K562 (cell line): ENCODE data around the gene FERMT3. TPM values are rescaled to one million over a fixed set of nuclear protein-coding genes. Genes with fewer than 3 reads are reported as not detected.

Source experiments
- ATAC-seq: fragments of 200-7000 bp; cut with Tn5 transposase; 3 replicates; pipeline ENCODE4 v1.9.1; 2020; ENCODE audit warnings: moderate library complexity
- BruUV-seq: library from RNA; stranded (reverse); fragments of 400-500 nt; replicated peaks from 2 replicates; lab custom pipeline; 2021; lab: Mats Ljungman, UMichigan
- CTCF ChIA-PET: fragments of 300-600 bp; formaldehyde crosslinking; extraction: SDS; loops from one replicate; lab custom pipeline; 2021; ENCODE audit warnings: low intra/inter-chr PET ratio; lab: Yijun Ruan, JAX
- POLR2A ChIA-PET: fragments of 300-600, 350-650 bp; sonication (Branson Sonifier 250); formaldehyde crosslinking; extraction: SDS; loops from one replicate; lab custom pipeline; 2021; ENCODE audit warnings: antibody characterized with exemption, inconsistent platforms; lab: Yijun Ruan, JAX
- DNase-seq, 4 experiments: peaks; one replicate each; pipeline versions ENCODE4 v3.0.0 to v3.0.0-alpha.2; 2011 to 2018; ENCODE audit warnings: low spot score in 3 of 4, mixed read lengths in 3 of 4; ENCODE audit errors: extremely low read depth in 1 of 4
- FAIRE-seq: peaks from 2 replicates; lab custom pipeline; 2011; peaks lifted over from hg19 to GRCh38; lab: Jason Lieb, UNC
- H2AFZ ChIP-seq: 2 replicates; pipeline ENCODE4 v1.6.0; 2011; ENCODE audit warnings: low read depth, low read length, control low read depth, inconsistent platforms
- H3K27ac ChIP-seq: fragments of 200-600 bp; 3 replicates; pipeline ENCODE4 v1.8.0; 2011; ENCODE audit warnings: low read depth, mild to moderate bottlenecking, control low read depth, inconsistent platforms, low read length, moderate library complexity, mixed read lengths; ENCODE audit errors: extremely low read depth
- H3K27me3 ChIP-seq, 2 experiments: fragments of 300-600 bp in 1 of 2; 2 replicates in 1 of 2; 3 replicates in 1 of 2; pipeline versions ENCODE4 v1.6.0 to v1.8.0; 2011; ENCODE audit warnings: inconsistent platforms in 2 of 2, low read length in 2 of 2, mild to moderate bottlenecking in 1 of 2, mixed read lengths in 1 of 2, moderate library complexity in 1 of 2; ENCODE audit not compliant: control insufficient read depth in 2 of 2, insufficient read depth in 2 of 2
- H3K36me3 ChIP-seq: fragments of 300-600 bp; 3 replicates; pipeline ENCODE4 v1.8.0; 2011; ENCODE audit warnings: mild to moderate bottlenecking, low read length, inconsistent platforms; ENCODE audit not compliant: control insufficient read depth, insufficient read depth
- H3K4me1 ChIP-seq, 2 experiments: fragments of 200-600 bp in 1 of 2; replicated peaks in 1 of 2; 2 replicates in 1 of 2; 3 replicates in 1 of 2; pipeline versions ENCODE4 v1.5.1 to v1.8.0; 2011; ENCODE audit warnings: inconsistent platforms in 2 of 2, low read length in 2 of 2, mild to moderate bottlenecking in 1 of 2, mixed read lengths in 1 of 2, moderate library complexity in 1 of 2; ENCODE audit not compliant: control insufficient read depth in 2 of 2, insufficient read depth in 2 of 2
- H3K4me2 ChIP-seq: 2 replicates; pipeline ENCODE4 v1.6.1; 2011; ENCODE audit warnings: low read length, control low read depth, inconsistent platforms, mixed read lengths; ENCODE audit not compliant: insufficient read depth
- H3K4me3 ChIP-seq: fragments of 200-600 bp; sonication (generic), shearing (Covaris generic); 2 replicates; pipeline ENCODE4 v1.5.1; 2016; ENCODE audit warnings: control low read depth, inconsistent platforms
- H3K79me2 ChIP-seq: fragments of 200-600 bp; 3 replicates; pipeline ENCODE4 v1.8.0; 2011; ENCODE audit warnings: low read length, inconsistent platforms; ENCODE audit not compliant: control insufficient read depth, insufficient read depth
- H3K9ac ChIP-seq, 2 experiments: 2 replicates each; pipeline versions ENCODE4 v1.6.0 to v1.6.1; 2011; ENCODE audit warnings: low read depth in 2 of 2, low read length in 2 of 2, control low read depth in 1 of 2, inconsistent platforms in 1 of 2, mild to moderate bottlenecking in 1 of 2, mixed read lengths in 1 of 2; ENCODE audit not compliant: insufficient read depth in 1 of 2
- H3K9me1 ChIP-seq: one replicate; pipeline ENCODE4 v1.6.0; 2011; ENCODE audit warnings: inconsistent platforms, mild to moderate bottlenecking, low read length, moderate library complexity; ENCODE audit not compliant: control insufficient read depth, insufficient read depth
- H3K9me3 ChIP-seq: replicated peaks from 2 replicates; pipeline ENCODE4 v1.5.1; 2011; ENCODE audit warnings: low read depth, low read length, inconsistent platforms; ENCODE audit not compliant: control insufficient read depth, insufficient read depth
- H4K20me1 ChIP-seq: replicated peaks from 2 replicates; pipeline ENCODE4 v1.6.1; 2011; ENCODE audit warnings: low read length, inconsistent platforms, mixed read lengths; ENCODE audit not compliant: control insufficient read depth, insufficient read depth
- CHD2 ChIP-seq: IDR thresholded peaks from 2 replicates; pipeline ENCODE4 v1.6.1; 2011; ENCODE audit warnings: low read depth, low read length
- CREM ChIP-seq: IDR thresholded peaks from 2 replicates; pipeline ENCODE4 v1.6.1; 2014; ENCODE audit warnings: antibody characterized with exemption, low read depth
- E2F3 ChIP-seq: fragments of 250-450 bp; sonication (Bioruptor Pico); IDR thresholded peaks from 2 replicates; pipeline ENCODE4 v1.4.0; 2020; ENCODE audit warnings: mild to moderate bottlenecking
- FIP1L1 ChIP-seq: fragments of 200-400 bp; formaldehyde crosslinking; IDR thresholded peaks from 2 replicates; pipeline ENCODE4 v1.6.1; 2018; ENCODE audit warnings: mild to moderate bottlenecking, low read depth, low read length; ENCODE audit not compliant: poor library complexity, severe bottlenecking
- HBP1 ChIP-seq: fragments of 450-650 bp; formaldehyde crosslinking; IDR thresholded peaks from 2 replicates; pipeline ENCODE4 v1.4.0; 2022; ENCODE audit warnings: missing genetic modification characterization
- HMGN3 ChIP-seq: IDR thresholded peaks from 2 replicates; pipeline ENCODE4 v1.6.1; 2011; ENCODE audit warnings: borderline replicate concordance, low read depth, mild to moderate bottlenecking, mixed read lengths, low read length; ENCODE audit not compliant: insufficient read length; ENCODE audit errors: extremely low read depth
- MAFF ChIP-seq: IDR thresholded peaks from 2 replicates; pipeline ENCODE4 v1.6.1; 2012; ENCODE audit warnings: low read length, improper control_type of control experiment
- POLR2A ChIP-seq: fragments of 450-650 bp; conservative IDR thresholded peaks from 2 replicates; pipeline ENCODE4 v1.6.1; 2016
- POLR2AphosphoS5 ChIP-seq: IDR thresholded peaks from 2 replicates; pipeline ENCODE4 v1.6.1; 2011; ENCODE audit warnings: mild to moderate bottlenecking, low read depth, low read length, moderate library complexity; ENCODE audit not compliant: control insufficient read depth, insufficient read depth
- POLR2B ChIP-seq: fragments of 450-650 bp; IDR thresholded peaks from 2 replicates; pipeline ENCODE4 v1.6.1; 2018; ENCODE audit warnings: low read depth; ENCODE audit not compliant: partially characterized antibody
- POLR2G ChIP-seq: fragments of 200-400 bp; formaldehyde crosslinking; IDR thresholded peaks from 2 replicates; pipeline ENCODE4 v1.6.1; 2017; ENCODE audit warnings: low read depth, mild to moderate bottlenecking, antibody characterized with exemption, low read length, moderate library complexity
- POLR2H ChIP-seq: IDR thresholded peaks from 2 replicates; pipeline ENCODE4 v1.6.1; 2016; ENCODE audit warnings: missing genetic modification characterization, low read depth, mild to moderate bottlenecking, control low read depth, missing compliant biosample characterization, moderate library complexity
- SMARCE1 ChIP-seq: fragments of 450-650 bp; IDR thresholded peaks from 2 replicates; pipeline ENCODE4 v1.7.1; 2016; ENCODE audit warnings: mild to moderate bottlenecking
- ZNF133 ChIP-seq: fragments of 250-450 bp; sonication (Bioruptor Pico); IDR thresholded peaks from 2 replicates; pipeline ENCODE4 v1.4.0; 2020; ENCODE audit warnings: mild to moderate bottlenecking
- WGBS: fragments of 100-300 bp; shearing (Covaris generic); methylation state at CpG from one replicate; pipeline ENCODE4 v1.1.6; 2016; ENCODE audit warnings: low coverage, mixed read lengths; ENCODE audit not compliant: insufficient coverage; ENCODE audit errors: missing lambda C conversion rate; 5-methylcytosine and 5-hydroxymethylcytosine counted together
- in situ Hi-C: fragments of 300-500 bp; cut with MboI; formaldehyde crosslinking; loops from 4 replicates; pipeline ENCODE4 v1.15.0; 2018; ENCODE audit warnings: inconsistent platforms, mixed read lengths
- intact Hi-C: fragments of 100-400 bp; cut with micrococcal nuclease; formaldehyde crosslinking; loops from 2 replicates; pipeline ENCODE4 v1.14.2; 2022
- polyA plus RNA-seq, 8 experiments: library from polyadenylated mRNA; depleted of rRNA in 4 of 8; stranded (reverse) in 5 of 8; unstranded in 3 of 8; fragments of >200 nt; fragmentation: Nextera tagmentation in 2 of 8; fragmentation: Illumina TruSeq in 1 of 8; extraction: Ambion mirVana in 2 of 8; extraction: Trizol in 1 of 8; gene quantifications; 2 replicates each; pipeline versions ENCODE4 v1.2.1 to v1.2.3, GENCODE V29; 2011 to 2014; ENCODE audit warnings: inconsistent platforms in 1 of 8, missing spikeins in 1 of 8
- total RNA-seq, 7 experiments: library from RNA; depleted of rRNA in 6 of 7; stranded (reverse); fragments of >200 nt in 6 of 7; fragmentation: Illumina TruSeq in 2 of 7; extraction: Trizol in 2 of 7; gene quantifications; 2 replicates each; pipeline versions ENCODE4 v1.2.1 to v1.2.3, GENCODE V29; 2011 to 2021; ENCODE audit warnings: low replicate concordance in 1 of 7
- TF ChIP-seq, protein P1 (sequence below): fragments of 250-450 bp; sonication (Bioruptor Pico); IDR thresholded peaks from 2 replicates; pipeline ENCODE4 v1.5.0; 2021

FERMT3 gene
- total and polyA plus RNA-seq, 9 of the 15 experiments (the other 6 are each of a cell fraction or from before 2014, with no cell fraction given) = 3.2 to 275 (median 79.7) TPM

GRCh38 chr11:64223001-64223651 is 16.6 kb downstream of the FERMT3 start (continued):
- TF ChIP-seq MAFF = no peak
- TF ChIP-seq POLR2G = peak; percentile 83
- TF ChIP-seq SMARCE1 = no peak
- no peak for TF ChIP-seq ZNF133 (CRISPR knock-in tag)
- TF ChIP-seq HMGN3 = peak; percentile 19

DNA sequence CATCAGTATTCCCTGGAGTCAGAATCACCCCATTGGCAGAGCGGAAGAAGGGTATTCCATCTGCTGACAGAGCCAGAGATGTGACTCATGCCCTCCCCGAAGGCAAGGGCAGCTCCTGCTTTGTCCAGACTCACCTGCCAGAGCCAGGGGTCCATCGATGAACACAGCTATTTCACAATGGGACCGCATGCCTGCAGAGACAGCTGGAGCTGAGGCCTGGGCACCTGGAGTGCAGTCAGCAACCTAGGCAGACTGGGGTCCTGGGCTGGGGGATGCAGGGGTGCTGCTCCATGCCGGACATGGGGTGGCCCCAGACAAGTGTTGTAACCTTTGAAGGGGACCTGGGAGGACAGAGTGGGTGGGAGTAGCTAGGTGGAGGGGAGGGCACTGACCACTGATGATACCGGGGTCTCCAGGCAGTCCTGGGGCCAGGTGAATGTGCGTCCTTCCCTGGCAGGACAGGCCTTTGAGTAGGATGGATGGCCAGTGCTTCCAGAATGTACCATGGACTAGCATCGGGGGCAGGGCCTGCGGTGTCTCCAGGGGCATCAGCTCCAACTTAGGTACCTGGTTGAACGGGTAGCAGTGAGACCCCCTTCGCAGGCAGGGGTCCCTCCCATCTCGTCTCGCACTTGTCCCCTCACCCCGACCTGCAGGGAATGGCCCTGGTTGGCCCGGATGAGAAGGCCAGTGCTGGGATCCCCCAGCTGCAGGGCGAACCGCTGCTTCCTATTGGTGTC is 17.8 kb downstream of the FERMT3 start:
- no peak for FAIRE-seq
- H3K4me2 ChIP-seq = no peak overlapping the region
- BruUV-seq = no TSS peak
- TF ChIP-seq FIP1L1 (peak; percentile 63), POLR2G (peak; percentile 81), POLR2B (peak; percentile 70), E2F3 (CRISPR knock-in tag) (0 out of 2 replicates have a peak, but pooled peaks have one; percentile 25), POLR2A (peak; percentile 72), POLR2H (no peak; the same call in 1 of the 2 replicates), SMARCE1 (no peak), POLR2AphosphoS5 (peak; percentile 55), CHD2 (0 out of 2 replicates have a peak, but pooled peaks have one; percentile 11), CREM (no peak), HBP1 (peak; percentile 63; the same call in 1 of the 2 replicates)
- TF ChIP-seq, protein P1, sequence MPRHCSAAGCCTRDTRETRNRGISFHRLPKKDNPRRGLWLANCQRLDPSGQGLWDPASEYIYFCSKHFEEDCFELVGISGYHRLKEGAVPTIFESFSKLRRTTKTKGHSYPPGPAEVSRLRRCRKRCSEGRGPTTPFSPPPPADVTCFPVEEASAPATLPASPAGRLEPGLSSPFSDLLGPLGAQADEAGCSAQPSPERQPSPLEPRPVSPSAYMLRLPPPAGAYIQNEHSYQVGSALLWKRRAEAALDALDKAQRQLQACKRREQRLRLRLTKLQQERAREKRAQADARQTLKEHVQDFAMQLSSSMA (CRISPR knock-in tag) = 0 out of 2 replicates have a peak, but pooled peaks have one; percentile 26

More for the DNA sequence above, 17.8 kb downstream of the FERMT3 start:
- Histone ChIP-seq H3K36me3 (peaks cover 56% of the 10 kb centered on the region; the same call in 2 of the 3 replicates), H2AFZ (no peak overlapping the region), H3K9me1 (peaks cover 5% of the 10 kb centered on the region), H4K20me1 (no peaks in the 10 kb centered on the region), H3K9me3 (no peaks in the 10 kb centered on the region), H3K79me2 (peaks cover 34% of the 10 kb centered on the region), H3K4me1 (peaks cover 2 to 64% of the 10 kb centered on the region in 2 experiments; a peak in 4 of 5 replicates), H3K27me3 (no peaks in the 10 kb centered on the region), H3K27ac (peak overlapping the region; percentile 31; the same call in 1 of the 3 replicates), H3K4me3 (peak overlapping the region; percentile 64; the same call in 1 of the 2 replicates), H3K9ac (peak overlapping the region in 1 of 2 experiments; percentile 99; a peak in 3 of 4 replicates)
- 87% methylated on average over 17 of the region's 17 CpGs for WGBS
- intact Hi-C loops (no loop called here), in situ Hi-C loops (no loop called here)
- no peak for ATAC-seq
- ChIA-PET CTCF (no interaction called here), POLR2A (interaction anchor here (0.6 to 6.3 kb wide), 12 partner anchors 7 to 134 kb away, joined by 3 to 77 read pairs (median 4); partner anchors contain the start of genes FERMT3 and STIP1)
- peak in 1 of 4 experiments; percentile 14 for DNase-seq
